Common myeloid progenitor, CD34-positive (primary cell): ENCODE data around the gene GSTK1.

Experiments used
- CTCF ChIA-PET: fragments of 350-600 bp; sonication (Branson Sonifier 250); formaldehyde crosslinking; loops from one replicate; lab custom pipeline; 2021; ENCODE audit warnings: antibody characterized with exemption; lab: Charles Lee
- POLR2A ChIA-PET: fragments of 350-600 bp; sonication (Branson Sonifier 250); formaldehyde crosslinking; loops from one replicate; lab custom pipeline; 2021; ENCODE audit warnings: antibody characterized with exemption; lab: Charles Lee
- DNase-seq, 3 donors: peaks; one replicate each; pipeline versions ENCODE4 v3.0.0 to v3.0.0-alpha.2; 2013
- H3K27ac ChIP-seq, 2 experiments: 1 replicate in 1 of 2; 2 replicates in 1 of 2; pipeline ENCODE4 v1.7.0; 2013; ENCODE audit warnings: inconsistent platforms in 2 of 2, low read length in 2 of 2, mild to moderate bottlenecking in 2 of 2, low read depth in 1 of 2, moderate library complexity in 1 of 2; ENCODE audit not compliant: severe bottlenecking in 2 of 2, insufficient read depth in 1 of 2, poor library complexity in 1 of 2
- H3K27me3 ChIP-seq, 5 experiments: replicated peaks in 2 of 5; 1 replicate in 3 of 5; 2 replicates in 2 of 5; pipeline versions ENCODE4 v1.6.1 to v1.7.0; 2013; ENCODE audit warnings: low read length in 4 of 5, mild to moderate bottlenecking in 2 of 5, moderate library complexity in 2 of 5, inconsistent platforms in 1 of 5; ENCODE audit not compliant: insufficient read depth in 5 of 5, control insufficient read depth in 4 of 5
- H3K36me3 ChIP-seq, 4 experiments: 1 replicate in 2 of 4; 2 replicates in 2 of 4; pipeline versions ENCODE4 v1.6.1 to v1.7.0; 2013; ENCODE audit warnings: low read length in 3 of 4, control low read depth in 1 of 4, mild to moderate bottlenecking in 1 of 4; ENCODE audit not compliant: control insufficient read depth in 4 of 4, insufficient read depth in 4 of 4
- H3K4me1 ChIP-seq, 4 experiments: 1 replicate in 3 of 4; 2 replicates in 1 of 4; pipeline versions ENCODE4 v1.6.1 to v1.7.1; 2013; ENCODE audit warnings: low read length in 3 of 4, mild to moderate bottlenecking in 3 of 4, control low read depth in 1 of 4, inconsistent platforms in 1 of 4, moderate library complexity in 1 of 4; ENCODE audit not compliant: control insufficient read depth in 4 of 4, insufficient read depth in 4 of 4; ENCODE audit errors: control extremely low read depth in 1 of 4
- H3K4me3 ChIP-seq, 7 experiments: 1 replicate in 4 of 7; 2 replicates in 3 of 7; pipeline versions ENCODE4 v1.5.1 to v1.7.0; 2013; ENCODE audit warnings: mild to moderate bottlenecking in 7 of 7, low read length in 6 of 7, moderate library complexity in 6 of 7, inconsistent platforms in 2 of 7, low read depth in 2 of 7, control low read depth in 1 of 7; ENCODE audit not compliant: insufficient read depth in 4 of 7, control insufficient read depth in 1 of 7; ENCODE audit errors: extremely low read depth in 1 of 7
- H3K9me3 ChIP-seq, 5 experiments: 1 replicate in 4 of 5; 2 replicates in 1 of 5; pipeline versions ENCODE4 v1.6.1 to v1.7.1; 2013; ENCODE audit warnings: low read length in 4 of 5, mild to moderate bottlenecking in 2 of 5, inconsistent platforms in 1 of 5, low read depth in 1 of 5, moderate library complexity in 1 of 5; ENCODE audit not compliant: control insufficient read depth in 4 of 5, insufficient read depth in 2 of 5; ENCODE audit errors: control extremely low read depth in 1 of 5
- WGBS: methylation state at CpG from one replicate; pipeline ENCODE4 v1.1.5; 2013; ENCODE audit not compliant: insufficient coverage; 5-methylcytosine and 5-hydroxymethylcytosine counted together

Gene GSTK1

GRCh38 chr7:143299840-143300239 is 36.6 kb downstream of the GSTK1 start:
- Histone ChIP-seq H3K36me3 (peaks cover 31 to 87% (median 57%) of the 10 kb centered on the region in 4 experiments), H3K9me3 (no peaks in the 10 kb centered on the region), H3K4me1 (peaks cover 45 to 71% (median 60%) of the 10 kb centered on the region in 4 experiments), H3K27ac (peak overlapping the region; percentile 95 to 98), H3K4me3 (no peak overlapping the region), H3K27me3 (no peaks in the 10 kb centered on the region)
- CTCF ChIA-PET, result interaction anchor here (0.7 to 5.1 kb wide), 15 partner anchors 9 to 84 kb away, joined by 3 to 44 read pairs (median 5); partner anchors contain the start of gene CASP2
- WGBS, result 82% methylated on average over 8 of the region's 8 CpGs
- DNase-seq, result peak; percentile 34 to 61 (median 49)
- POLR2A ChIA-PET, result no interaction called here

- ChIA-PET CTCF (interaction anchor here (0.7 to 5.1 kb wide), 15 partner anchors 8 to 87 kb away, joined by 3 to 44 read pairs (median 5); partner anchors contain the start of gene GSTK1), POLR2A (interaction anchor here (0.8 to 1.3 kb wide), 4 partner anchors 9 to 79 kb away, joined by 3 to 6 read pairs (median 4); partner anchors contain the start of gene GSTK1)
- H3K36me3 ChIP-seq, result peaks cover 23 to 85% (median 56%) of the 10 kb centered on the region in 4 experiments
- peak overlapping the region in 4 of 7 experiments; percentile 4 to 53 (median 40) for H3K4me3 ChIP-seq
- H3K27ac ChIP-seq, result peak overlapping the region; percentile 95 to 98
- no peaks in the 10 kb centered on the region for H3K27me3 ChIP-seq
- DNase-seq, result peak; percentile 86 to 97 (median 95)
- no peaks in the 10 kb centered on the region for H3K9me3 ChIP-seq
- H3K4me1 ChIP-seq, result peaks cover 38 to 69% (median 47%) of the 10 kb centered on the region in 4 experiments
- 5% methylated on average over 7 of the region's 8 CpGs for WGBS
Observed at GRCh38 chr7:143300959-143301935, 38.0 kb downstream of the GSTK1 start.

- WGBS, result 93% methylated on average over 8 of the region's 10 CpGs
- Histone ChIP-seq H3K9me3 (no peaks in the 10 kb centered on the region), H3K36me3 (peaks cover 24 to 89% (median 56%) of the 10 kb centered on the region in 4 experiments), H3K27me3 (no peaks in the 10 kb centered on the region), H3K4me1 (peaks cover 33 to 75% (median 52%) of the 10 kb centered on the region in 4 experiments), H3K4me3 (no peak overlapping the region), H3K27ac (no peak overlapping the region)
- no peak for DNase-seq
- CTCF ChIA-PET, result interaction anchor here (0.9 to 7.5 kb wide), 4 partner anchors 9 to 71 kb away, joined by 3 to 108 read pairs (median 4); no protein-coding TSS in a partner anchor
- POLR2A ChIA-PET, result interaction anchor here (0.6 kb wide), 1 partner anchor 111 kb away, joined by 3 read pairs; no protein-coding TSS in a partner anchor
Observed at GRCh38 chr7:143303733-143304132, 40.5 kb downstream of the GSTK1 start.

GRCh38 chr7:143304938-143305337 is 41.7 kb downstream of the GSTK1 start:
- 93% methylated on average over 6 of the region's 6 CpGs for WGBS
- Histone ChIP-seq H3K36me3 (peaks cover 23 to 81% (median 53%) of the 10 kb centered on the region in 4 experiments), H3K4me1 (peaks cover 27 to 64% (median 42%) of the 10 kb centered on the region in 4 experiments), H3K4me3 (no peak overlapping the region), H3K9me3 (no peaks in the 10 kb centered on the region), H3K27me3 (no peaks in the 10 kb centered on the region), H3K27ac (peak overlapping the region in 1 of 2 experiments; percentile 27)
- ChIA-PET CTCF (interaction anchor here (0.7 to 7.5 kb wide), 23 partner anchors 8 to 199 kb away, joined by 3 to 108 read pairs (median 3); partner anchors contain the start of gene CLCN1), POLR2A (no interaction called here)
- no peak for DNase-seq

GRCh38 chr7:143305423-143306070 is 42.3 kb downstream of the GSTK1 start:
- H3K4me3 ChIP-seq, result no peak overlapping the region
- DNase-seq, result peak; percentile 67 to 78 (median 77)
- peaks cover 23 to 62% (median 39%) of the 10 kb centered on the region in 4 experiments for H3K4me1 ChIP-seq
- no peaks in the 10 kb centered on the region for H3K27me3 ChIP-seq
- 68% methylated on average over 7 of the region's 10 CpGs for WGBS
- peaks cover 23 to 75% (median 48%) of the 10 kb centered on the region in 4 experiments for H3K36me3 ChIP-seq
- H3K27ac ChIP-seq, result peak overlapping the region in 1 of 2 experiments; percentile 27
- CTCF ChIA-PET, result interaction anchor here (0.6 to 7.5 kb wide), 28 partner anchors 8 to 199 kb away, joined by 3 to 108 read pairs (median 4); partner anchors contain the start of gene CLCN1
- POLR2A ChIA-PET, result no interaction called here
- H3K9me3 ChIP-seq, result no peaks in the 10 kb centered on the region

- ChIA-PET CTCF (interaction anchor here (0.8 to 7.5 kb wide), 10 partner anchors 9 to 93 kb away, joined by 3 to 108 read pairs (median 4); partner anchors contain the start of gene CASP2), POLR2A (interaction anchor here (1.3 kb wide), 1 partner anchor 72 kb away, joined by 3 read pairs; no protein-coding TSS in a partner anchor)
- WGBS, result 89% methylated on average over 1 of the region's 2 CpGs
- Histone ChIP-seq H3K27me3 (no peaks in the 10 kb centered on the region), H3K9me3 (no peaks in the 10 kb centered on the region), H3K27ac (peak overlapping the region in 1 of 2 experiments; percentile 47), H3K4me1 (peaks cover 6 to 37% (median 18%) of the 10 kb centered on the region in 4 experiments), H3K4me3 (no peak overlapping the region), H3K36me3 (peaks cover 12 to 52% (median 32%) of the 10 kb centered on the region in 4 experiments)
- DNase-seq, result no peak
Observed at GRCh38 chr7:143308632-143309031, 45.4 kb downstream of the GSTK1 start.
